Motor neuron (in vitro differentiated cells): Measurements from ENCODE around the gene DNAI2. TPM values are rescaled to one million over a fixed set of nuclear protein-coding genes. Genes with fewer than 3 reads are reported as not detected.

Experiments used
- ATAC-seq, 8 experiments: fragments of 200-7000 bp; cut with Tn5 transposase; replicated peaks in 6 of 8; 2 replicates each; pipeline ENCODE4 v1.8.0; 2021; ENCODE audit warnings: mild to moderate bottlenecking in 8 of 8, moderate library complexity in 8 of 8
- H3K27ac ChIP-seq, 2 donors: fragments of 250-450 bp; sonication (Bioruptor Pico); 2 replicates each; pipeline ENCODE4 v1.9.0; 2021; ENCODE audit warnings: antibody characterized with exemption in 2 of 2, mild to moderate bottlenecking in 2 of 2, moderate library complexity in 1 of 2
- H3K4me1 ChIP-seq, 2 donors: fragments of 250-450 bp; sonication (Bioruptor Pico); replicated peaks in 1 of 2; 2 replicates each; pipeline ENCODE4 v1.6.1; 2021; ENCODE audit warnings: antibody characterized with exemption in 2 of 2, mild to moderate bottlenecking in 2 of 2, moderate library complexity in 1 of 2
- H3K4me3 ChIP-seq, 5 donors: fragments of 250-450 bp; sonication (Bioruptor Pico); 2 replicates each; pipeline ENCODE4 v1.9.0; 2021; ENCODE audit warnings: antibody characterized with exemption in 5 of 5, mild to moderate bottlenecking in 5 of 5, moderate library complexity in 4 of 5
- WGBS, 10 experiments: fragments of 450-650 bp; shearing (Covaris generic); methylation state at CpG; one replicate each; pipeline ENCODE4 v1.0.0; 2022; 5-methylcytosine and 5-hydroxymethylcytosine counted together
- in situ Hi-C, 9 experiments: fragments of 400-800 bp; cut with MboI; loops; one replicate each; pipeline ENCODE4 v1.15.0; 2021; ENCODE audit warnings: low sequenced_read_pairs in 9 of 9, low pct_unique_long_range_greater_than_20kb in 2 of 9; ENCODE audit not compliant: unreplicated experiment in 9 of 9
- total RNA-seq, 8 experiments: library from RNA; unstranded; fragments of 300-600 nt; gene quantifications; 2 replicates each; pipeline versions ENCODE4 v1.2.3 to v1.2.4, GENCODE V29; 2022

Gene DNAI2
- total RNA-seq, 8 experiments from 2014 or later: 0.23 to 1.9 (median 0.36) TPM; not detected in 4

GRCh38 chr17:74287031-74287602 lies 13.1 kb downstream of the DNAI2 start:
- WGBS, 10 experiments: 0 to 100% (median 52%) methylated on average over 1 to 14 of the region's 14 CpGs; no CpG with 5 or more reads in 3 of the 10 experiments
- H3K4me3 ChIP-seq: no peak overlapping the region
- H3K4me1 ChIP-seq: peaks cover 14 to 18% of the 10 kb centered on the region in 2 donors
- in situ Hi-C loops: no loop called here
- H3K27ac ChIP-seq: no peak overlapping the region
- no peak for ATAC-seq

GRCh38 chr17:74288785-74289184 lies 14.8 kb downstream of the DNAI2 start:
- Histone ChIP-seq H3K4me3 (no peak overlapping the region), H3K4me1 (peaks cover 14 to 18% of the 10 kb centered on the region in 2 donors), H3K27ac (no peak overlapping the region)
- ATAC-seq: no peak
- 0 to 100% (median 49%) methylated on average over 1 to 4 of the region's 5 CpGs; no CpG with 5 or more reads in 2 of the 10 experiments for WGBS, 10 experiments
- in situ Hi-C loops: no loop called here

- no peak overlapping the region for H3K4me3 ChIP-seq
- ATAC-seq: no peak
- H3K4me1 ChIP-seq: peaks cover 14 to 15% of the 10 kb centered on the region in 2 donors
- 62 to 100% (median 95%) methylated on average over 1 to 3 of the region's 11 CpGs; no CpG with 5 or more reads in 5 of the 10 experiments for WGBS, 10 experiments
- in situ Hi-C loops: no loop called here
- no peak overlapping the region for H3K27ac ChIP-seq
Observed at GRCh38 chr17:74289688-74290087, 15.7 kb downstream of the DNAI2 start.

- H3K27ac ChIP-seq: no peak overlapping the region
- H3K4me1 ChIP-seq: peaks cover 9 to 11% of the 10 kb centered on the region in 2 donors
- ATAC-seq: peak in 6 of 8 experiments; percentile 54 to 80 (median 74)
- WGBS, 10 experiments: 0 to 100% (median 62%) methylated on average over 1 to 11 of the region's 11 CpGs; no CpG with 5 or more reads in 2 of the 10 experiments
- H3K4me3 ChIP-seq: no peak overlapping the region
- in situ Hi-C loops: no loop called here
Observed at GRCh38 chr17:74290340-74290739, 16.3 kb downstream of the DNAI2 start.

GRCh38 chr17:74292495-74292894 lies 18.5 kb downstream of the DNAI2 start:
- ATAC-seq: no peak
- no peak overlapping the region for H3K4me3 ChIP-seq
- no peak overlapping the region for H3K27ac ChIP-seq
- H3K4me1 ChIP-seq: peaks cover 11 to 16% of the 10 kb centered on the region in 2 donors
- WGBS, 10 experiments: 7 to 100% (median 87%) methylated on average over 2 to 7 of the region's 10 CpGs
- in situ Hi-C loops: no loop called here

- peak; percentile 35 to 87 (median 80) for ATAC-seq
- H3K4me3 ChIP-seq: no peak overlapping the region
- 6 to 100% (median 67%) methylated on average over 1 to 7 of the region's 10 CpGs for WGBS, 10 experiments
- H3K4me1 ChIP-seq: peaks cover 2 to 11% of the 10 kb centered on the region in 2 donors
- in situ Hi-C loops: no loop called here
- no peak overlapping the region for H3K27ac ChIP-seq
Observed at GRCh38 chr17:74295625-74296547, 21.9 kb downstream of the DNAI2 start.

- Histone ChIP-seq H3K4me1 (peaks cover 2 to 16% of the 10 kb centered on the region in 2 donors), H3K4me3 (no peak overlapping the region), H3K27ac (no peak overlapping the region)
- in situ Hi-C loops: no loop called here
- WGBS, 10 experiments: 0 to 40% (median 30%) methylated on average over 1 to 5 of the region's 5 CpGs; no CpG with 5 or more reads in 1 of the 10 experiments
- ATAC-seq: peak; percentile 52 to 86 (median 71)
Observed at GRCh38 chr17:74296548-74296936, 22.5 kb downstream of the DNAI2 start.

GRCh38 chr17:74297941-74298340 lies 23.9 kb downstream of the DNAI2 start:
- Histone ChIP-seq H3K27ac (no peak overlapping the region), H3K4me1 (peaks cover 2 to 16% of the 10 kb centered on the region in 2 donors), H3K4me3 (no peak overlapping the region)
- no peak for ATAC-seq
- 0 to 100% (median 73%) methylated on average over 1 to 4 of the region's 4 CpGs; no CpG with 5 or more reads in 5 of the 10 experiments for WGBS, 10 experiments
- in situ Hi-C loops: no loop called here

- H3K4me1 ChIP-seq: peaks cover 2 to 16% of the 10 kb centered on the region in 2 donors
- ATAC-seq: no peak
- in situ Hi-C loops: no loop called here
- WGBS, 10 experiments: 10 to 83% (median 66%) methylated on average over 1 to 7 of the region's 7 CpGs
- H3K27ac ChIP-seq: no peak overlapping the region
- no peak overlapping the region for H3K4me3 ChIP-seq
Observed at GRCh38 chr17:74298778-74299177, 24.7 kb downstream of the DNAI2 start.

- 70% methylated on average over 4 of the region's 11 CpGs; no CpG with 5 or more reads in 9 of the 10 experiments for WGBS, 10 experiments
- no peak overlapping the region for H3K4me3 ChIP-seq
- in situ Hi-C loops: no loop called here
- ATAC-seq: no peak
- H3K4me1 ChIP-seq: peaks cover 2 to 16% of the 10 kb centered on the region in 2 donors
- no peak overlapping the region for H3K27ac ChIP-seq
Observed at GRCh38 chr17:74299226-74300009, 25.4 kb downstream of the DNAI2 start.

GRCh38 chr17:74303305-74303704 lies 29.3 kb downstream of the DNAI2 start:
- no peak overlapping the region for H3K27ac ChIP-seq
- peaks cover 0 to 9% of the 10 kb centered on the region in 2 donors for H3K4me1 ChIP-seq
- in situ Hi-C loops: no loop called here
- 67 to 94% (median 90%) methylated on average over 2 to 6 of the region's 8 CpGs; no CpG with 5 or more reads in 4 of the 10 experiments for WGBS, 10 experiments
- no peak overlapping the region for H3K4me3 ChIP-seq
- ATAC-seq: no peak

- Histone ChIP-seq H3K4me1 (peaks cover 0 to 5% of the 10 kb centered on the region in 2 donors), H3K27ac (no peak overlapping the region), H3K4me3 (no peak overlapping the region)
- 25 to 80% (median 58%) methylated on average over 1 to 3 of the region's 5 CpGs; no CpG with 5 or more reads in 4 of the 10 experiments for WGBS, 10 experiments
- ATAC-seq: peak in 1 of 8 experiments; percentile 19
- in situ Hi-C loops: no loop called here
Observed at GRCh38 chr17:74304184-74304583, 30.1 kb downstream of the DNAI2 start.
